K562 (cell line): ENCODE data around the gene XIRP1. TPM values are rescaled to one million over a fixed set of nuclear protein-coding genes. Genes with fewer than 3 reads are reported as not detected.

Experiments
- COPS2 ChIP-seq: fragments of 450-650 bp; conservative IDR thresholded peaks from 2 replicates; pipeline ENCODE4 v1.6.1; 2016; ENCODE audit warnings: mild to moderate bottlenecking, moderate library complexity
- PML ChIP-seq: IDR thresholded peaks from 2 replicates; pipeline ENCODE4 v1.6.1; 2012; ENCODE audit warnings: low read length, inconsistent platforms
- SIN3A ChIP-seq, 2 experiments: fragments of 150-350 bp in 1 of 2; IDR thresholded peaks; 2 replicates each; pipeline ENCODE4 v1.6.1; 2011 to 2016; ENCODE audit warnings: borderline replicate concordance in 2 of 2, low read depth in 2 of 2, low read length in 2 of 2, mild to moderate bottlenecking in 2 of 2, moderate library complexity in 2 of 2; ENCODE audit not compliant: control insufficient read depth in 1 of 2
- STAG1 ChIP-seq: sonication (generic); formaldehyde crosslinking; IDR thresholded peaks from 2 replicates; pipeline ENCODE4 v1.5.0; 2020; ENCODE audit warnings: missing genetic modification reagents, borderline replicate concordance
- TAF9B ChIP-seq: fragments of 450-650 bp; IDR thresholded peaks from 2 replicates; pipeline ENCODE4 v1.6.1; 2018; ENCODE audit warnings: mild to moderate bottlenecking; ENCODE audit not compliant: partially characterized antibody
- ZFP91 ChIP-seq: sonication (generic); formaldehyde crosslinking; IDR thresholded peaks from 2 replicates; pipeline ENCODE4 v1.8.0; 2022; ENCODE audit warnings: mild to moderate bottlenecking, missing genetic modification reagents
- ZNF143 ChIP-seq: sonication (generic); formaldehyde crosslinking; IDR thresholded peaks from 2 replicates; pipeline ENCODE4 v1.9.0; 2022; ENCODE audit warnings: mild to moderate bottlenecking, missing genetic modification reagents
- ZNF165 ChIP-seq: fragments of 250-450 bp; sonication (Bioruptor Pico); IDR thresholded peaks from 2 replicates; pipeline ENCODE4 v1.4.0; 2020; ENCODE audit warnings: borderline replicate concordance
- ZNF407 ChIP-seq: fragments of 450-650 bp; IDR thresholded peaks from 2 replicates; pipeline ENCODE4 v1.6.1; 2016; ENCODE audit warnings: low read depth
- ZNF586 ChIP-seq: fragments of 450-650 bp; formaldehyde crosslinking; conservative IDR thresholded peaks from 2 replicates; pipeline ENCODE4 v1.4.0; 2020; ENCODE audit warnings: mild to moderate bottlenecking, moderate library complexity
- polyA plus RNA-seq, 8 experiments: library from polyadenylated mRNA; depleted of rRNA in 4 of 8; stranded (reverse) in 5 of 8; unstranded in 3 of 8; fragments of >200 nt; fragmentation: Nextera tagmentation in 2 of 8; fragmentation: Illumina TruSeq in 1 of 8; extraction: Ambion mirVana in 2 of 8; extraction: Trizol in 1 of 8; gene quantifications; 2 replicates each; pipeline versions ENCODE4 v1.2.1 to v1.2.3, GENCODE V29; 2011 to 2014; ENCODE audit warnings: inconsistent platforms in 1 of 8, missing spikeins in 1 of 8
- total RNA-seq, 7 experiments: library from RNA; depleted of rRNA in 6 of 7; stranded (reverse); fragments of >200 nt in 6 of 7; fragmentation: Illumina TruSeq in 2 of 7; extraction: Trizol in 2 of 7; gene quantifications; 2 replicates each; pipeline versions ENCODE4 v1.2.1 to v1.2.3, GENCODE V29; 2011 to 2021; ENCODE audit warnings: low replicate concordance in 1 of 7

The XIRP1 gene
- total and polyA plus RNA-seq, 9 of the 15 experiments (the other 6 are each of a cell fraction or from before 2014, with no cell fraction given) = 0.03 to 0.27 (median 0.08) TPM; not detected in 3

- TF ChIP-seq SIN3A (IDR thresholded peaks at IDR 0.05; ENCODE audit: borderline replicate concordance in 2 of 2, control insufficient read depth in 1 of 2, low read depth in 2 of 2, low read length in 2 of 2) = no peak
- TF ChIP-seq COPS2 = no peak
- no peak for TF ChIP-seq ZNF165
- TF ChIP-seq PML = no peak
- no peak for TF ChIP-seq ZNF586
- TF ChIP-seq STAG1 (CRISPR knock-in tag) = no peak
- TF ChIP-seq ZNF407 = no peak
- TF ChIP-seq ZFP91 = no peak
- TF ChIP-seq TAF9B = no peak
- TF ChIP-seq ZNF143 (CRISPR knock-in tag) = no peak
These were observed 26.2 kb downstream of the XIRP1 start (continued) for GRCh38 chr3:39166134-39166710.
